Left lung (tissue), 10 donors: ENCODE results near the gene HNRNPAB. TPM values are rescaled to one million over a fixed set of nuclear protein-coding genes. Genes with fewer than 3 reads are reported as not detected.

Experiments used
- ATAC-seq: fragments of 200-7000 bp; cut with Tn5 transposase; one replicate; pipeline ENCODE4 v1.9.1; 2020; ENCODE audit warnings: moderate library complexity
- DNase-seq, 4 donors: peaks; one replicate each; pipeline ENCODE4 v3.0.0-alpha.2; 2013 to 2020
- H3K27ac ChIP-seq, 2 donors: fragments of 200-600 bp; sonication (generic) in 1 of 2; one replicate each; pipeline versions ENCODE4 v1.5.0 to v1.8.0; 2020 to 2021
- H3K27me3 ChIP-seq, 2 donors: fragments of 200-600 bp; sonication (generic) in 1 of 2; one replicate each; pipeline versions ENCODE4 v1.5.0 to v1.8.0; 2020 to 2021
- H3K36me3 ChIP-seq, 2 donors: fragments of 200-600 bp; sonication (generic) in 1 of 2; one replicate each; pipeline versions ENCODE4 v1.5.0 to v1.8.0; 2020 to 2021
- H3K4me1 ChIP-seq, 2 donors: fragments of 200-600 bp; one replicate each; pipeline ENCODE4 v1.8.0; 2021
- H3K4me3 ChIP-seq, 2 donors: fragments of 200-600 bp; sonication (generic) in 1 of 2; one replicate each; pipeline versions ENCODE4 v1.5.0 to v1.8.0; 2020 to 2021; ENCODE audit warnings: mild to moderate bottlenecking in 1 of 2
- H3K9me3 ChIP-seq, 2 donors: fragments of 200-600 bp; sonication (generic) in 1 of 2; one replicate each; pipeline versions ENCODE4 v1.5.0 to v1.8.0; 2020 to 2021
- CTCF ChIP-seq, 2 donors: fragments of 200-600 bp; sonication (generic) in 1 of 2; IDR thresholded peaks; one replicate each; pipeline versions ENCODE4 v1.5.0 to v1.8.0; 2021; ENCODE audit warnings: antibody characterized with exemption in 2 of 2
- intact Hi-C, 2 donors: fragments of 100-400 bp; cut with DNase I; formaldehyde crosslinking; loops; one replicate each; pipeline versions ENCODE4 v1.11.2 to v1.14.2; 2022
- polyA plus RNA-seq, 6 donors: library from polyadenylated mRNA; unstranded; fragments of 120-200 nt; gene quantifications; one replicate each; pipeline ENCODE4 v1.2.1, GENCODE V29; 2013; ENCODE audit not compliant: insufficient read length in 6 of 6
- total RNA-seq, 2 donors: library from RNA; stranded (reverse); fragmentation: NEBNext Ultra II Directional; extraction: Animal tissue kit (Norgen Biotek cat#: 25700); gene quantifications; one replicate each; pipeline ENCODE4 v1.2.1, GENCODE V29; 2021
- donor health status: DM: no; HTN: yes; CAD: no.
- donor health status: DM: no; HTN: no; CAD: no.

The HNRNPAB gene
- total and polyA plus RNA-seq, 8 donors: 113 to 178 (median 127) TPM

- intact Hi-C loops: no loop called here
- H3K27ac ChIP-seq: no peak overlapping the region
- TF ChIP-seq CTCF (IDR thresholded peaks at IDR 0.05): no peak
- no peak for ATAC-seq
- peak in 1 of 4 donors; percentile 37 for DNase-seq
- H3K4me1 ChIP-seq: peaks cover 16 to 54% of the 10 kb centered on the region in 2 donors
- peaks cover 0 to 100% of the 10 kb centered on the region in 2 donors for H3K36me3 ChIP-seq
- H3K9me3 ChIP-seq: no peaks in the 10 kb centered on the region
- H3K4me3 ChIP-seq: no peak overlapping the region
- no peaks in the 10 kb centered on the region for H3K27me3 ChIP-seq
Measured at GRCh38 chr5:178211095-178212048, 7.0 kb downstream of the HNRNPAB start.

GRCh38 chr5:178212241-178213002 is 8.1 kb downstream of the HNRNPAB start:
- DNase-seq: peak in 1 of 4 donors; percentile 13
- peaks cover 0 to 100% of the 10 kb centered on the region in 2 donors for H3K36me3 ChIP-seq
- H3K4me1 ChIP-seq: peaks cover 8 to 51% of the 10 kb centered on the region in 2 donors
- H3K27ac ChIP-seq: no peak overlapping the region
- H3K27me3 ChIP-seq: no peaks in the 10 kb centered on the region
- no peak overlapping the region for H3K4me3 ChIP-seq
- H3K9me3 ChIP-seq: no peaks in the 10 kb centered on the region
- no peak for ATAC-seq
- TF ChIP-seq CTCF (IDR thresholded peaks at IDR 0.05): no peak
- intact Hi-C loops: no loop called here

- H3K36me3 ChIP-seq: peaks cover 0 to 97% of the 10 kb centered on the region in 2 donors
- H3K9me3 ChIP-seq: no peaks in the 10 kb centered on the region
- H3K4me3 ChIP-seq: no peak overlapping the region
- H3K27me3 ChIP-seq: no peaks in the 10 kb centered on the region
- no peak for TF ChIP-seq CTCF (IDR thresholded peaks at IDR 0.05)
- intact Hi-C loops: no loop called here
- ATAC-seq (no peak), DNase-seq (peak in 1 of 4 donors; percentile 33)
- H3K27ac ChIP-seq: no peak overlapping the region
- peaks cover 4 to 45% of the 10 kb centered on the region in 2 donors for H3K4me1 ChIP-seq
Measured at GRCh38 chr5:178213003-178213461, 8.7 kb downstream of the HNRNPAB start.

- Histone ChIP-seq H3K27me3 (no peaks in the 10 kb centered on the region), H3K4me1 (peaks cover 0 to 38% of the 10 kb centered on the region in 2 donors), H3K9me3 (no peaks in the 10 kb centered on the region), H3K27ac (no peak overlapping the region), H3K36me3 (peaks cover 0 to 96% of the 10 kb centered on the region in 2 donors), H3K4me3 (no peak overlapping the region)
- TF ChIP-seq CTCF (IDR thresholded peaks at IDR 0.05): no peak
- ATAC-seq (no peak), DNase-seq (no peak)
- intact Hi-C loops: no loop called here
Measured at GRCh38 chr5:178213748-178214151, 9.4 kb downstream of the HNRNPAB start.
